T-helper 1 cell treated with Interleukin-12 subunit alpha and Interleukin-12 subunit beta and Interleukin-4 antibody, amounts not matched to agents 30 ng/mL and 1 ng/mL, for 36 hours (primary cell): ENCODE results near the gene MYCBPAP. TPM values are rescaled to one million over a fixed set of nuclear protein-coding genes. Genes with fewer than 3 reads are reported as not detected.

Source experiments
- intact Hi-C: fragments of 100-400 bp; cut with micrococcal nuclease; formaldehyde crosslinking; loops from one replicate; pipeline ENCODE4 v1.15.1; 2024
- total RNA-seq: library from RNA; stranded (reverse); gene quantifications from 2 replicates; pipeline ENCODE4 v1.2.3, GENCODE V29; 2022

MYCBPAP gene
- total RNA-seq, 1 donor from 2014 or later: 7.5 TPM

GRCh38 chr17:50514936-50515702 lies 6.9 kb downstream of the MYCBPAP start:
- intact Hi-C loops: no loop called here

GRCh38 chr17:50517011-50517410 lies 8.8 kb downstream of the MYCBPAP start:
- intact Hi-C loops: no loop called here

- intact Hi-C loops: no loop called here
Measured at GRCh38 chr17:50517504-50518383, 9.5 kb downstream of the MYCBPAP start.

- intact Hi-C loops: no loop called here
Measured at GRCh38 chr17:50518384-50519023, 10.3 kb downstream of the MYCBPAP start.

GRCh38 chr17:50519141-50519834 lies 11.0 kb downstream of the MYCBPAP start:
- intact Hi-C loops: no loop called here

- intact Hi-C loops: no loop called here
Measured at GRCh38 chr17:50520483-50520882, 12.2 kb downstream of the MYCBPAP start.

GRCh38 chr17:50521514-50521913 lies 13.3 kb downstream of the MYCBPAP start:
- intact Hi-C loops: no loop called here

- intact Hi-C loops: no loop called here
Measured at GRCh38 chr17:50522766-50523165, 14.5 kb downstream of the MYCBPAP start.

GRCh38 chr17:50523208-50523607 lies 15.0 kb downstream of the MYCBPAP start:
- intact Hi-C loops: no loop called here

GRCh38 chr17:50524838-50525237 lies 16.6 kb downstream of the MYCBPAP start:
- intact Hi-C loops: no loop called here

GRCh38 chr17:50527155-50527762 lies 19.0 kb downstream of the MYCBPAP start:
- intact Hi-C loops: no loop called here

- intact Hi-C loops: no loop called here
Measured at GRCh38 chr17:50527949-50528474, 19.8 kb downstream of the MYCBPAP start.

GRCh38 chr17:50529849-50530248 lies 21.6 kb downstream of the MYCBPAP start:
- intact Hi-C loops: no loop called here

GRCh38 chr17:50531428-50532025 lies 23.3 kb downstream of the MYCBPAP start:
- intact Hi-C loops: no loop called here

GRCh38 chr17:50532452-50533024 lies 24.3 kb downstream of the MYCBPAP start, which contains the start of gene EPN3:
EPN3 (plus strand) TSS chr17:50532735; CDS start chr17:50536557, 3,822 bp downstream.
- intact Hi-C loops: no loop called here

- intact Hi-C loops: no loop called here
Measured at GRCh38 chr17:50533185-50533584, 24.9 kb downstream of the MYCBPAP start.

- intact Hi-C loops: no loop called here
Measured at GRCh38 chr17:50533720-50534148, 25.5 kb downstream of the MYCBPAP start.

- intact Hi-C loops: no loop called here
Measured at GRCh38 chr17:50534222-50534978, 26.2 kb downstream of the MYCBPAP start.

GRCh38 chr17:50534979-50535326 lies 26.7 kb downstream of the MYCBPAP start:
- intact Hi-C loops: no loop called here
